ENCODE measurements around the gene ZIK1.

ZIK1 gene

GRCh38 chr19:57599377-57599760, 15.4 kb downstream of the ZIK1 start:
- no peak for DNase-seq
- in situ Hi-C loops (cut with HindIII; ENCODE audit: low pct_ligation_motif_present, low pct_unique_long_range_greater_than_20kb, low sequenced_read_pairs) = no loop called here

GRCh38 chr19:57599761-57600383, 15.9 kb downstream of the ZIK1 start, which contains the start of gene ZNF530:
ZNF530 (plus strand) TSS chr19:57599885; CDS start chr19:57604346, 4,461 bp downstream.
- peak; percentile 84 for DNase-seq
- in situ Hi-C loops (cut with HindIII; ENCODE audit: low pct_ligation_motif_present, low pct_unique_long_range_greater_than_20kb, low sequenced_read_pairs) = no loop called here

DNA sequence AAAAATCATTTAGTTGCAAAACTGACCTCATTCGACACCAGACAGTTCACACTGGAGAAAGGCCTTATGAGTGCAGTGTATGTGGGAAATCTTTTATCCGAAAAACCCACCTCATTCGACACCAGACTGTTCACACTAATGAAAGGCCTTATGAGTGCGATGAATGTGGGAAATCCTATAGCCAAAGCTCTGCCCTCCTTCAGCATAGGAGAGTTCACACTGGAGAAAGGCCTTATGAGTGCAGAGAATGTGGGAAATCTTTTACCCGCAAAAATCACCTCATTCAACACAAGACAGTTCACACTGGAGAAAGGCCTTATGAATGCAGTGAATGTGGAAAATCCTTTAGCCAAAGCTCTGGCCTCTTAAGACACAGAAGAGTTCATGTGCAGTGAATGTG, 23.0 kb downstream of the ZIK1 start:
- no peak for DNase-seq
- in situ Hi-C loops (cut with HindIII; ENCODE audit: low pct_ligation_motif_present, low pct_unique_long_range_greater_than_20kb, low sequenced_read_pairs) = no loop called here

- DNase-seq = no peak
- in situ Hi-C loops (cut with HindIII; ENCODE audit: low pct_ligation_motif_present, low pct_unique_long_range_greater_than_20kb, low sequenced_read_pairs) = no loop called here
Measured at GRCh38 chr19:57611113-57611512, 27.2 kb downstream of the ZIK1 start.

GRCh38 chr19:57613941-57614743, 30.2 kb downstream of the ZIK1 start, which contains the start of gene ZNF134:
ZNF134 (plus strand) TSS chr19:57614242; CDS start chr19:57619469, 5,227 bp downstream.
- in situ Hi-C loops (cut with HindIII; ENCODE audit: low pct_ligation_motif_present, low pct_unique_long_range_greater_than_20kb, low sequenced_read_pairs) = no loop called here
- peak; percentile 88 for DNase-seq

- in situ Hi-C loops (cut with HindIII; ENCODE audit: low pct_ligation_motif_present, low pct_unique_long_range_greater_than_20kb, low sequenced_read_pairs) = no loop called here
- DNase-seq = no peak
Measured at GRCh38 chr19:57615346-57615745, 31.4 kb downstream of the ZIK1 start.

DNA sequence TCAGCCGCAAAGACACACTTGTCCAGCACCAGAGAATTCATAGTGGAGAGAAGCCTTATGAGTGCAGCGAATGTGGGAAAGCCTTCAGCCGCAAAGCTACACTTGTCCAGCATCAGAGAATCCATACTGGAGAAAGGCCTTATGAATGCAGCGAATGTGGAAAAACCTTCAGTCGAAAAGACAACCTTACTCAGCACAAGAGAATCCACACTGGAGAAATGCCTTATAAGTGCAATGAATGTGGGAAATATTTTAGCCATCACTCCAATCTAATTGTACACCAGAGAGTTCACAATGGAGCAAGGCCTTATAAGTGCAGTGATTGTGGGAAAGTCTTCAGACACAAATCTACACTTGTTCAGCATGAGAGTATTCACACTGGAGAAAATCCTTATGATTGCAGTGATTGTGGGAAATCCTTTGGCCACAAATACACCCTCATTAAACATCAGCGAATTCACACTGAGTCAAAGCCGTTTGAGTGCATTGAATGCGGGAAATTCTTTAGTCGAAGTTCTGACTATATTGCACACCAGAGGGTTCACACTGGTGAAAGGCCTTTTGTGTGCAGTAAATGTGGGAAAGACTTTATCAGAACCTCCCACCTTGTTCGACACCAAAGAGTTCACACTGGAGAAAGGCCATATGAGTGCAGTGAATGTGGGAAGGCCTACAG, 36.9 kb downstream of the ZIK1 start:
- in situ Hi-C loops (cut with HindIII; ENCODE audit: low pct_ligation_motif_present, low pct_unique_long_range_greater_than_20kb, low sequenced_read_pairs) = no loop called here
- DNase-seq = peak; percentile 13

GRCh38 chr19:57623091-57623490, 39.1 kb downstream of the ZIK1 start:
- in situ Hi-C loops (cut with HindIII; ENCODE audit: low pct_ligation_motif_present, low pct_unique_long_range_greater_than_20kb, low sequenced_read_pairs) = no loop called here
- no peak for DNase-seq

DNA sequence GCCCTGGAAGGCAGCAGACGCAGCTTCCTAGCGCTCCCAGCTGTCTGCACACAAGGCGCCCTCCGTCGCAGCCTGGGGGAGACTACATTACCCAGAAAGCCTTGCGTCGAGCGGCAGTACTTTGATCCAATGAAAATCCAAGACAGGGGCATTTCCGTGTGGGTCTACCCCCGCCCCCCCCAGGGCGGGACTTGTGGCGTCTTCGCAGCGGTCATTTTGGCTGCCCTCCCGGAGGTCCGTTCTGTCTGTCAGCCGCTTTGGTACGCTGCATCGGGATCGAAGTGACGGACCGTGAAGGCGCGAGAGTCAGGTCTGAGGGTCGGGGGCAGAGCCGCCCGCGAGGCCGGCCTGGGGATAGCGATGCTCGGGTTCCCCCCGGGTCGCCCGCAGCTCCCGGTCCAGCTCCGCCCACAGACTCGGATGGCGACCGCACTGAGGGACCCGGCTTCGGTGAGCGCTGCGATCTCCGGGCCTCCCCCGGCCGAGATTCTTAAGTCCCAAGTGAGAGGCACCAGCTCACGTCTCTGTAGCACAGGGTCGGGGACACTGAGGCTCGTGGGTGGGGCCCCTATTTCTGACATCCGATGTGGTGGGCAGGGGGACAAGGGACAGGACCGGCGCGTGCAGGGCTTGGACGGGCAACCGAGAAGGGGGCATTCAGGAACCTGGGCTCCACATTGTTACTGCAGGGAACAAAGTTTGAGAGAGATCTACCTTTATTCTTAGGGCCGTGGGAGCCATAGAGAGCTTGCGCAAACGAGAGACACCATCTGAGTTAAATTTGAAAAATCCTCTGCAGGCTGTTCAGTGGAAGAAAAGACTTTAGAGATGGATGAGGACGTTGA, 49.3 kb downstream of the ZIK1 start, which contains the start of gene ZNF211:
ZNF211 (plus strand) TSS at position 182 of the 845 bp plus-strand sequence; CDS start at position 361, 179 bp downstream.
- in situ Hi-C loops (cut with HindIII; ENCODE audit: low pct_ligation_motif_present, low pct_unique_long_range_greater_than_20kb, low sequenced_read_pairs) = no loop called here
- peak; percentile 93 for DNase-seq

DNA sequence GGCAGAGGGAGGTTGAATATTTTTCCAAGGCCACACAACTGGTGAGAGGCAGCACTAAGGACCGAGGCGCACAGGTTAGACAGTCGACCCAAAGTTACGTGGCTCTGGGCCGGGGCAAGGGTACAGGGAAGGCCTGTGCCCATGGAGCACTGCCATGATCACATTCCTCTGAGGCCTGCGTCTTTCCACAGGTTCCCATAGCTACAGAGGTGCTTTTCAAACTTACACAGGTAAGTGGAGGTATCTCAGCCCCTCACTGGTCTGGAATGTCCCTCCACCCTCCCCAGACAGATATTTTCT, 49.8 kb downstream of the ZIK1 start:
- in situ Hi-C loops (cut with HindIII; ENCODE audit: low pct_ligation_motif_present, low pct_unique_long_range_greater_than_20kb, low sequenced_read_pairs) = no loop called here
- DNase-seq = no peak

GRCh38 chr19:57637379-57637778, 53.4 kb downstream of the ZIK1 start:
- DNase-seq = no peak
- in situ Hi-C loops (cut with HindIII; ENCODE audit: low pct_ligation_motif_present, low pct_unique_long_range_greater_than_20kb, low sequenced_read_pairs) = no loop called here

- DNase-seq = no peak
- in situ Hi-C loops (cut with HindIII; ENCODE audit: low pct_ligation_motif_present, low pct_unique_long_range_greater_than_20kb, low sequenced_read_pairs) = no loop called here
Measured at GRCh38 chr19:57641715-57642234, 57.8 kb downstream of the ZIK1 start.

- no peak for DNase-seq
- in situ Hi-C loops (cut with HindIII; ENCODE audit: low pct_ligation_motif_present, low pct_unique_long_range_greater_than_20kb, low sequenced_read_pairs) = no loop called here
Measured at GRCh38 chr19:57642396-57643046, 58.6 kb downstream of the ZIK1 start.

All from ACHN (cell line).